ENCODE data around the gene DLGAP1. TPM values are rescaled to one million over a fixed set of nuclear protein-coding genes. Genes with fewer than 3 reads are reported as not detected.

The DLGAP1 gene
- total RNA-seq, 1 donor from 2014 or later, result 4.4 TPM

GRCh38 chr18:4286256-4286655 is 168.9 kb downstream of the DLGAP1 start:
- DNase-seq, result no peak

- DNase-seq, result no peak
Observed at GRCh38 chr18:4285525-4285924, 169.6 kb downstream of the DLGAP1 start.

GRCh38 chr18:4284528-4284927 is 170.6 kb downstream of the DLGAP1 start:
- DNase-seq, result no peak

GRCh38 chr18:4283746-4284291 is 171.3 kb downstream of the DLGAP1 start:
- DNase-seq, result no peak

GRCh38 chr18:4282954-4283353 is 172.2 kb downstream of the DLGAP1 start:
- DNase-seq, result no peak

- DNase-seq, result no peak
Observed at GRCh38 chr18:4276953-4277585, 178.0 kb downstream of the DLGAP1 start.

- DNase-seq, result no peak
Observed at GRCh38 chr18:4271952-4272351, 183.2 kb downstream of the DLGAP1 start.

- no peak for DNase-seq
Observed at GRCh38 chr18:4270988-4271387, 184.1 kb downstream of the DLGAP1 start.

- no peak for DNase-seq
Observed at GRCh38 chr18:4270016-4270415, 185.1 kb downstream of the DLGAP1 start.

GRCh38 chr18:4267641-4268040 is 187.5 kb downstream of the DLGAP1 start:
- no peak for DNase-seq

- DNase-seq, result peak; percentile 37
Observed at GRCh38 chr18:4264347-4264791, 190.7 kb downstream of the DLGAP1 start.

- no peak for DNase-seq
Observed at GRCh38 chr18:4260107-4260506, 195.0 kb downstream of the DLGAP1 start.

- no peak for DNase-seq
Observed at GRCh38 chr18:4256766-4257417, 198.2 kb downstream of the DLGAP1 start.

GRCh38 chr18:4254840-4255239 is 200.3 kb downstream of the DLGAP1 start:
- no peak for DNase-seq

GRCh38 chr18:4252829-4253228 is 202.3 kb downstream of the DLGAP1 start:
- no peak for DNase-seq

GRCh38 chr18:4251873-4252272 is 203.2 kb downstream of the DLGAP1 start:
- no peak for DNase-seq

GRCh38 chr18:4251206-4251605 is 203.9 kb downstream of the DLGAP1 start:
- no peak for DNase-seq

- no peak for DNase-seq
Observed at GRCh38 chr18:4250141-4250540, 205.0 kb downstream of the DLGAP1 start.

- DNase-seq, result no peak
Observed at GRCh38 chr18:4248686-4249085, 206.4 kb downstream of the DLGAP1 start.

- no peak for DNase-seq
Observed at GRCh38 chr18:4246374-4246773, 208.7 kb downstream of the DLGAP1 start.

- no peak for DNase-seq
Observed at GRCh38 chr18:4245456-4245855, 209.7 kb downstream of the DLGAP1 start.

- no peak for DNase-seq
Observed at GRCh38 chr18:4242431-4243161, 212.5 kb downstream of the DLGAP1 start.

GRCh38 chr18:4241090-4241617 is 214.0 kb downstream of the DLGAP1 start:
- DNase-seq, result no peak

Measured in tongue (tissue), 2 donors.